Occipital lobe (tissue), 3 donors: Measurements from ENCODE around the gene TPCN1. TPM values are rescaled to one million over a fixed set of nuclear protein-coding genes. Genes with fewer than 3 reads are reported as not detected.

ENCODE experiments used
- DNase-seq: peaks from one replicate; lab custom pipeline; 2025; lab: John Stamatoyannopoulos, UW
- small RNA-seq: library from RNA; depleted of rRNA; stranded (forward); fragments of <200 nt; gene quantifications from one replicate; pipeline ENCODE3, GENCODE V24; 2014
- total RNA-seq: library from RNA; depleted of rRNA; stranded (reverse); fragments of >200 nt; gene quantifications from one replicate; pipeline ENCODE4 v1.2.3, GENCODE V29; 2014

TPCN1 gene
- total RNA-seq, 1 donor from 2014 or later = 4.7 TPM

DNA sequence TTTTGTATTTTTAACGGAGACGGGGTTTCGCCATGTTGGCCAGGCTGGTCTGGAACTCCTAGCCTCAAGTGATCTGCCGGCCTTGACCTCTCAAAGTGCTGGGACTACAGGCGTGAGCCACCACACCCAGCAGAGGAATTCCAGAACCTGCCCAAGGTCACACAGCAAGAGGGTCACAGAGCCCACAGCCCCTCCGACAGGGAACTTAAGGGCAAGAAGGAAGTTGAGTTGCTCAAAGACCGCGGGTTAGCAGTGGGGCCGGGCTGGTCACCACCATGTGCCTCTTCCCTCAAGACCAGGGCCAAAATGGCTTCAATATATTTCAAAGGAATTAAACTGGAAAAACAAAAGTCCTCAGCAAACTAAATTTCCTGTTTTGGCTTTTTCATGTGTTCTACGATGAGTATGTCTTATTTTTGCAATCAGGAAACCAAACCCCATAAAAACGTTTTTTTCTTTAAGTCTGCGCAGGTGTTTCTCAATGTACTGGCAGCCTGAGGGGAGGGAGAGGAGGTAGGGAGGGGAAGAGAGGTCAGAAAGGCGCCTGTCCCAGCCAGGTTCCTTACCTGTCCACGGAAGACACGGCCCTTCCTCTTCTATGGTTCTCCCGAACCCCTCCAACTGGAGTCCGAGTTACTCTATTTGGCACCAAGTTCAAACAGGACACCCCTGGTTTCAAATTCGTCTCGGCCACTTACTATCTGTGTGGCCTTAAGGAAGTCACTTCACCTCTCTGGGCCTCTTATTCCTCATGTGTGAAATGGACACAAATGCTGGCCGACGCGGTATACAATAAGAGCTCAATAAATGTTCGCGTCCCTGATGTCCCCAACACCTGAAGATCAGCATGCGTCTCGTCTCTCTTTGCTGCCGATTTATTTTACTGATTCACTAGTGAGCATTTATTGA, 112.9 kb downstream of the TPCN1 start:
- DNase-seq = no peak

DNA sequence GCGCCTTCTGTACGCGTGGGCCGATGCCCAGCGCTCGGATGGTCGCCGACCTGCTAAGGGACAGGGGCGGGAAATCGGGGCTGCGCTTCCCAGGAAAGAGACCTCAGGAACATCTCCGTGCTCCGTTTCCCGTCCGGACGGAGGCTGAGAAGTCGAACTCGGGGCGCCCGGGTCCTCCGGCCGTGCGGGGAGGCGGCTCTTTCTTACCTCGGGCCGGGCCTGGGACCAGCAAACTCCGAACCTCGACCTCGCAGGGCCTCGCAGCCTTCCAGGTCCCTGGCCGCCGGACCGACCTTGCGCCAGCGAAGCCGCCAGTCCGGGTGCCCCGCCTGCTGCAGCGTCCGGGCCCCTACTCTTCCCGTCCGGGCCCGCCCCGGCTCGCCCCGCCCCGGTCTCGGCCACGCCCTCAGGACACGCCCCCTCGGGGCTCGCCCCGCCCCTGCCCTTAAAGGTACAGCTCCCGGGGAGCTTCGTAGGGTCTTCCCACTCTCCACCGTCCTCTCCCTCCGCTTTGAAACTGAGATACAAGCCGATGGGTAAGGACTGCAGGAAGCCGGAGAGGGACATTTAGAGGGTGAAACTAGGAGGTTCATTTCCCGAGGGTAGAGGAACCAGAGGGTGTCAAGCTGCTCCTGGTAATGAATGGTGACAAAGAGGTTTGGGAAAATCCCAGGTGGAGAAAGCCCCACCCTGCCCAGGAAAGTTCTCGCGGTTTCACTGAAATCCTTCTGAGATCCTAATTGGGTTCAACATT, 113.7 kb downstream of the TPCN1 start, which contains the start of gene SLC8B1:
TSS of gene SLC8B1 (minus strand) at position 324 of the 754 bp plus-strand sequence. CDS start 2,231 bp downstream, outside the sequence.
- peak; percentile 74 for DNase-seq

DNA sequence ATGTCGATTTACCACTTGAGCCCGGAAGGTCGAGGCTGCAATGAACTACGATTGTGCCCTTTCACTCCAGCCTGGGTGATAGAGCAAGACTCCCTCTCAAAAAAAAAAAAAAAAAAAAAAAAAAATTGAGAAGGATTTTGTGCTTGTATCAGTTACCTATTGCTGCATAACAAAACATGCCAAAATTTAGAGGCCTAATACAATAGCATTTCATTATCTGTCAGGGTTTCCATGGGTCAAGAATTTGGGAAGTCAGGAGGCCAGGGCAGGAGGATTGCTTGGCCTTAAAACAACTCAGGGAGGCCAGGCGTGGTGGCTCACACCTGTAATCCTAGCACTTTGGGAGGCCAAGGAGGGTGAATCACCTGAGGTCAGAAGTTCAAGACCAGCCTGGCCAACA, 118.3 kb downstream of the TPCN1 start:
- DNase-seq = no peak

DNA sequence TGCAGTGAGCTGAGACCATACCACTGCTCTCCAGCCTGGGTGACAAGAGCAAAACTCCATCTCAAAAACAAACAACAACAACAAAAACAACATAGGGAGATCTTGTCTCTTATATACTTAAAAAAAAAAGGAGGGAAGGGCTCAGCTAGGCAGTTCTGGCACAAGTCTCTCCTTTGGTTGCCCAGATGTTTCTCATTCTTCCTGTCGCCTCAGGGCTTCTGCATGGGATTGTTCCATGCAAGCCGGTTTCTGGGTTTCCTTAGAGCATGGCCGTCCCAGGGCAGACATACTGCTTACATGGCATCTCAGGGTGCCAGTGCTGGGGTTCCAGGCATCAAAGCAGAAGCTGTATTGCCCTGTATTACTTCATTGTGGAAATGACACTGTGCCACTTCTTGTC, 118.8 kb downstream of the TPCN1 start:
- DNase-seq = no peak

DNA sequence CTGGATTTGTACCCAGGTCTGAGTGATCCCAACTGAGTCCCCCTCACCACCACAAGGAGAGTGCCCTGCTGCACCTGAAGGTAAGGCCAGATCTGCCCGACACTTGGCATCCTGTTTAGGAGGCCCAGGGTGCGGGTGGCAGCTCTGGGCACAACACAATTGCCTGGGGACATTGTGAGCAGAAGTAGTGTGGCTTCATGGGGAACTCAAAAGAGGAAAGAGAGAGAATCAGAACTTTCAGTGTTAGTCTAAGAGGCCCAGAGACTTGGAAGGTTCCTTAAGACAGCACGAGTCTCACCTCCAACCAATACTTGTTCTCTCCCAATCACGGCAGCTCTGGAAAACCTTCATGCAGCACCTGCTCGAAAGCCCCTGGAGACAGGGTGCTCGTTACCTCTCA, 120.3 kb downstream of the TPCN1 start:
- no peak for DNase-seq

DNA sequence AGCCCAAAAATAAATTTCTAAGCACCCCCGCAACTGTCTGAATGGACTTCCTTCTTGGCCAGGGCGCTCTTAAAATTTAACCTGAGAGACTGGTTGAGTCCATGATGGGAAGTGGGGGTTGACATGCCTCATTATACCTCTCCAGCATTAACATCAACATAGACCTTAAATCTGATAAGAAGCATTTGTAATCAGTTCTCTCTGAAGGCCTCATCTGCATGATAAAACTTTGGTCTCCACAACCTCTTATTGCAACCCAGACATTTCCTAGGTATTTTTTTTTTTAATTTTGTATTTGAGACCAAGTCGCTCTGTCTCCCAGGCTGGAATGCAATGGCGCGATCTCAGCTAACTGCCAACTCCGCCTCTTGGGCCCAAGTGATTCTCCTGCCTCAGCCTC, 124.1 kb downstream of the TPCN1 start:
- DNase-seq = no peak

DNA sequence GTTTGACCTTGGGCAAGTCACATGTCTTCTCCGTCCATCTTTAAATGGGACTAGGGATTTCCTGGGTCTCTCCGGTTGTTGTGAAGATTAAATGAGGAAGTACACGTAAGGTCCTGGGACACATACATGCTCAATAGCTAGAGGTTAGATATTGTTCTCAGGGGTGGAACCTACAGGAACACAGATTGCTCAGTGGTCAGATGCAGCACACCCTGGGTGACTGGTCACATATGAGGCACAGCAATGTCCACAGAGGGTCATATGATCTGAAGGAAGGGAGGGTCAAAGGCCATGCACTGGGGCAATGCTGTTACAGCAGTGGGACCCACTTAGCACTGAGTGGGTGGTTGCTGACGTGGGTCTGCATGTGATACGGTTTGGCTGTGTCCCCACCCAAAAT, 125.1 kb downstream of the TPCN1 start:
- no peak for DNase-seq

DNA sequence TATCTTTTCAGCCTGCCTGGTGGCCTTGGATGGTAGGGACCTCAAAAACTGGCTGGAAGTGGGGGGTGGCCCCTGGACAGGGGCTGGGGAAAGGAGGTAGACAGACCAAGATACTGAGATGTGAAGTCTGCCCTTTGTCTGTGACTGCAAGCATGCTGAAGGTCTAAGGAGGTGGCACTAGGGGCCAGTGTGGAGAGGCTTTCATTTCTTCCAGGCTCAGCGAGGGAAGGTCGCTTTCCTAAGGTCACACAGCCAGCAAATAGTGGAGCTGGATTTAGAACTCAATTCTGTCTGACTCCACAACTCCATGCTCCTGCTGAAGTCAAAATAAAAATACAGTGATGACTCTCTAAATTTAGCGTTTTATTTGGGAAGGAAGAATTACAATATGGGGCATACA, 125.8 kb downstream of the TPCN1 start:
- DNase-seq = no peak

DNA sequence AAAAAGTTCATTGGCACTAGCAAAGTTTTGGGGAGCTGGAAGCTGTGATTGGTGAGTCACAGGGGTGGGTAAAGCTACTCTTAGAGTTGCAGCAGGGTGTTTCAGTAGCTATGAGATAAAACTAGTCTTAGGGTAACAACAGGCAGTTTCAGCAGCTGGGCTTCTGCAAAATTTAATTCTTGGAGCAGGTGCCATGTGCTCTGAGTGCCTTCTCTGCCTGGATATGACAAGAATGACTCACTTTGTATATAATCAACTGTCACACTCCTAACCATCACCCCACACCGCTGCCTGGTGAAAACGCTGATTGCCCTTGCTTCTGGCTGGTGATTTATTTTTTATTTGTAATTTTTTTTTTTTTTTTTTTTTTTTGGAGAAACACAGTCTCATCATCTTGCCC, 126.6 kb downstream of the TPCN1 start:
- no peak for DNase-seq

Small RNA genes lying within 50 kb of the gene (small RNA-seq; reads per million reads assigned to genes)
- gene MIR6762 = not detected
- not detected for gene RF00019

Other genes starting within 250 kb of the TPCN1 start
- gene OAS2, start 242.9 kb upstream of the TPCN1 start, total RNA-seq = 2.0 TPM
- 16.2 TPM for gene DTX1, start 164.7 kb upstream of the TPCN1 start, total RNA-seq
- gene RASAL1, start 85.7 kb upstream of the TPCN1 start, total RNA-seq = 2.5 TPM
- 0.62 TPM for gene CFAP73, start 71.7 kb upstream of the TPCN1 start, total RNA-seq
- gene DDX54, start 36.0 kb upstream of the TPCN1 start, total RNA-seq = 12.0 TPM
- 8.4 TPM for gene RITA1, start 35.7 kb upstream of the TPCN1 start, total RNA-seq
- 5.0 TPM for gene SLC8B1, start 113.6 kb downstream of the TPCN1 start, total RNA-seq
- gene PLBD2, start 137.1 kb downstream of the TPCN1 start, total RNA-seq = 8.9 TPM
- 0.62 TPM for gene SDS, start 182.4 kb downstream of the TPCN1 start, total RNA-seq
- 1.6 TPM for gene SDSL, start 200.9 kb downstream of the TPCN1 start, total RNA-seq